Measurements from ENCODE around the gene DPH6.
"Not testable (repeated sequence)": the region's sequence is repeated elsewhere in the genome, so short reads cannot be mapped to it uniquely, and the experiment has no call there.

DPH6 gene

DNA sequence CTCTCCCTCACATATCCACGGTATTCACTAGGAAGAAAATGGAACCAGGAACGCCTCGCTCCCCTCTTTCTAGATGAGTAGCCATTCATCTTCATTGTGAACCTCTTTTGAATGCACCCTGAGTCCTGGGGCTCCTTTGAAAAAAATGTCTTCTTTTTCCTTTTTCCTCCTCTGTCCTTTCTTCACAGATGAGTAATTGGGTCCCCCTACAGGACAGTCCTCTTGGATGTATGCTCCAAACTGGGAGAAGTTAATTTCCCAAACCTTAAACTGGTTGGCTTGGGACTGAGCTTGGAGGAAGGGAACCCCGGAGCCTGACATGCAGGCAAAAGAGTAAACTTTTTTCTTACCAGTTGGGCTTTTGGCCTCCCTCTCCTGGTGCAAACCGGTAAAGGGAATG is 108.8 kb downstream of the DPH6 start:
- DNase-seq (ENCODE audit: low read depth) = no peak

GRCh38 chr15:35436422-35436821 is 109.5 kb downstream of the DPH6 start:
- no peak for DNase-seq (ENCODE audit: low read depth)

DNA sequence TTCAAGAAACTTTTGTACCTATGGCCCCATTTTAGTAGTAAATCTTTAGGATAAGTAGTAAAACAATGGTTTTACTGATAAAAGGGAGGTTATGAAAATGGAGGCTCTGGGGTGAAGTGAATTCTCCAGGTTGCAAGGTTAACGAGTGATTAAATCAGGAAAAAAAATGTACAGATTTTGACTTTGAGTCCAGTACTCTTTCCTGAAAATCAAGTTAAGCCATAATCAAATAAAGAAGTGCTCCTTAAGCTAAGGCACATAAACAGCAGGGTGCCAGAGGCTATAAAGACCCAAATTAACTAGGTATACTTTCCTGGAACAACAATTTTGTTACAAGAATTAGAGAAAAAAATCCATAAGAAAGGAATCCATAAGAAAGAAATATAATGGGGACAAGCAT is 114.7 kb downstream of the DPH6 start:
- DNase-seq (ENCODE audit: low read depth) = no peak

DNA sequence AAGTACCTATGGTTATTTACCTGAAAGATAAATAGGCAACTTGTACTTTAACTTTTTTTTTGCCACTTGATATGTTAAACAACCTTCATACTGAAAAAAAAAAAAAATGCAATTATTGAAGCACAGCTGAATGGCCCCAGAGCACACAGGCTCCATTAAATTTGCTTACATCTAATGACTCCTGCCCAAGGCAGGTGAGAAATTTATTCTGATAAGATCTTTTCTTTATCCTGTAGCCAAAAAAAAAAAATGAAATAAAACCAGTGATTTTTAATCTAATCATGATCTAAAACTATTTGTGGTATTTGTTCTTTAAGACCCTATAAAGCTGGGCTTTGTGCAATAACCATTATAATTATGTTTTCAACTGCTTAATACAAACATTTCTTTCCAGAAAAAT is 115.7 kb downstream of the DPH6 start:
- no peak for DNase-seq (ENCODE audit: low read depth)

DNA sequence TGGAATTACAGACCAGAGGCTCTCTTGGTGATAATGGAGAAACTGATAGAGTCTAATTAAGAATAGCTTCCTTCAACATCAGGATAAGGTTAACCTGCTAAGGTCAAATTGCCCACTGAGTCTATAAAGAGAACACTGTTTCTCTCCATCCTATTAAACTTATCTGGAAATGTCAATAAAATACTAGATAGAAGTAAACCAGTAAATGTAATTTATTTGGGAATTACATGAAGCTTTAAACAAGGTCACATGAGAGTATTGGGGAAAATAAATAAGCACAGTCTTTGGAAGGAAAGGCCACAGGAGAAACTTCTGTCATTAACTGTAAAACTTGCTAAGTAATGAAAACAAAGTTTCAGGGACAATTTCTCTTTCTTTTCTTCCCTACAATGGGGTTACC is 118.5 kb downstream of the DPH6 start:
- no peak for DNase-seq (ENCODE audit: low read depth)

DNA sequence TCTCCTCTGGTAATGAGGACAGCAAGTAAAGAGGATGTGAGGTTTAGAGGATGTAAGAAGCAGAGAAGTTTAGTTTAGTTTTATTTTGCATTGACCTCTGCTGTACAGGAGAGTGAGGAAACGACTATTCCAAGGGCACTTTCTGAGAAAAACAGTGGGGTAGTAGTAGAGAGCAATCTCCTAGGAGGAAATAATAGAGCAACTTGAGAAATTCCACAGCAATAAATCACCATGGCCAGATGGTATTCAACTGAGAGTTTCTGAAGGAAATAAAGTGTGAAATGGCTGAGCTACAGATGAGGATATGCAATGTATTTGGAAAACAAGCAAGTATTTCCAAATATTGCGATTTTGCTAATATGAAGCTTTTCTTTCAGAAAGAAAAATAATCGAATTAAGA is 118.9 kb downstream of the DPH6 start:
- DNase-seq (ENCODE audit: low read depth) = peak; percentile 62

- DNase-seq (ENCODE audit: low read depth) = no peak
Measured at GRCh38 chr15:35410775-35411174, 135.2 kb downstream of the DPH6 start.

GRCh38 chr15:35399901-35400300 is 146.1 kb downstream of the DPH6 start:
- DNase-seq (ENCODE audit: low read depth) = peak; percentile 2

- no peak for DNase-seq (ENCODE audit: low read depth)
Measured at GRCh38 chr15:35397027-35397426, 148.9 kb downstream of the DPH6 start.

- no peak for DNase-seq (ENCODE audit: low read depth)
Measured at GRCh38 chr15:35394416-35394815, 151.5 kb downstream of the DPH6 start.

DNA sequence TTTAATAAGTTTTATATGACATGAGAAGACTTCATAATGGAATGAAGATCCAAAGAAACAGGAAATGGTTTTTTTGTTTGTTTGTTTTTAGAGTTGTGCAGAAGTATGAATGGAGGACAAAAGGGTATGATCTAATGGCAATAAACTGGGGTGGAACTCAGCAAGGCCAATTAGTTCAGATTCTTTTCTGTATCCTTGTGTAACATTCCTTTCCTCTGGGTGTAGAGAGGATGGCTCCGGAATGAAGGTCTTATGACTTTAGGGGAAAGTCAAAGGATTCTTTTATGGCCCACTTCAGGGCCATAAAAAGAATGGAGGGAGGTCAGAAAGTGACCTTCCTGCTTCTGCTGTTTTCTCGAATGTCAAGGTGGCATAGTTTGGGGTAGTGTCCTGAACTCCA is 152.6 kb downstream of the DPH6 start:
- no peak for DNase-seq (ENCODE audit: low read depth)

- not testable (repeated sequence) for DNase-seq (ENCODE audit: low read depth)
Measured at GRCh38 chr15:35391408-35391984, 154.5 kb downstream of the DPH6 start.

DNA sequence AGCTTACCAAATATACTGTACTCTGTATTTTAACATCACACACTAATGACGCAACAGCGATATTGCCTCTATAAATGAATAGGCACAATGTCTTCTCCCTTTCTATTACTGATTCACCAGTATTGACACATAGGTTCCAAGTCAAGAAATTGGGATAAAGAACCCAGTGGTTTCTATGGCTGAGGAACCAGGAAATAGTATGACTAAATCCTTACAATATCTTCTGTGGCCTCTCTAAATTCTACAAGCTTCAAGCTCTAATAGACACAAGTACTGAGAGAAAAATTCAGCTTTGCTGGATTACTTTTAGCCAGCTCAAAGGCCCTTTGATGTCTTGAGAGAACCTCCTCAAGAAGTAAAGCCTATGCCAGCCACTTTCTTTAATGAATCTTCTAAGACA is 162.5 kb downstream of the DPH6 start:
- no peak for DNase-seq (ENCODE audit: low read depth)

GRCh38 chr15:35381328-35381727 is 164.6 kb downstream of the DPH6 start:
- DNase-seq (ENCODE audit: low read depth) = no peak

DNA sequence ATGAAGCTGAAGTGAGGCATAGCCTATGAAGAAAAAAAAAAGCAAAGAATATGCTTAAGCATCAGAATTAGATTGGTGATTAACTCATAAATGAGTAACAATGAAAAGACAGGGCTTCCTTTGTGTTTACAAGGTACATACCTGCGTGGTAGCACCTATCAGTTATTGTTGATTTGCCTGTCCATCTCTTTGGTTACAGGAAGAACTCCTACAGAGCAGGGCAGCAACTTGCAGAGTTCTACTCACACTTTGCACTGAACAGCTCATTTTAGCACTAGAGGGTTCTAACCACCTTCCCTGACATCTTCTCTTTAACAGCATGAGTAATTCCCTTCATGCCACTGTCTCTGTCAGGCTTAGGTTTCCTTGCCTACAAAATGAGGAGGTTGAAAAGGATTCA is 166.0 kb downstream of the DPH6 start:
- no peak for DNase-seq (ENCODE audit: low read depth)

DNA sequence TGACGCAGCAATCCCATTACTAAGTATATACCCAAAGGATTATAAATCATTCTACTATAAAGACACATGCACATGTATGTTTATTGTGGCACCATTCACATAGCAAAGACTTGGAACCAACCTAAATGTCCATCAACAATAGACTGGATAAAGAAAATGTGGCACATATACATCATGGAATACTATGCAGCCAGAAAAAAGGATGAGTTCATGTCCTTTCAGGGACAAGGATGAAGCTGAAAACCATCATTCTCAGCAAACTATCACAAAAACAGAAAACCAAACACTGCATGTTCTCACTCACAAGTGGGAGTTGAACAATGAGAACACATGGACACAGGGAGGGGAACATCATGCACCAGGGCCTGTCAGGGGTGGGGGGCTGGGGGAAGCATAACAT is 167.5 kb downstream of the DPH6 start:
- DNase-seq (ENCODE audit: low read depth) = not testable (repeated sequence)

- DNase-seq (ENCODE audit: low read depth) = no peak
Measured at GRCh38 chr15:35376707-35377106, 169.3 kb downstream of the DPH6 start.

- DNase-seq (ENCODE audit: low read depth) = no peak
Measured at GRCh38 chr15:35374661-35375060, 171.3 kb downstream of the DPH6 start.

DNA sequence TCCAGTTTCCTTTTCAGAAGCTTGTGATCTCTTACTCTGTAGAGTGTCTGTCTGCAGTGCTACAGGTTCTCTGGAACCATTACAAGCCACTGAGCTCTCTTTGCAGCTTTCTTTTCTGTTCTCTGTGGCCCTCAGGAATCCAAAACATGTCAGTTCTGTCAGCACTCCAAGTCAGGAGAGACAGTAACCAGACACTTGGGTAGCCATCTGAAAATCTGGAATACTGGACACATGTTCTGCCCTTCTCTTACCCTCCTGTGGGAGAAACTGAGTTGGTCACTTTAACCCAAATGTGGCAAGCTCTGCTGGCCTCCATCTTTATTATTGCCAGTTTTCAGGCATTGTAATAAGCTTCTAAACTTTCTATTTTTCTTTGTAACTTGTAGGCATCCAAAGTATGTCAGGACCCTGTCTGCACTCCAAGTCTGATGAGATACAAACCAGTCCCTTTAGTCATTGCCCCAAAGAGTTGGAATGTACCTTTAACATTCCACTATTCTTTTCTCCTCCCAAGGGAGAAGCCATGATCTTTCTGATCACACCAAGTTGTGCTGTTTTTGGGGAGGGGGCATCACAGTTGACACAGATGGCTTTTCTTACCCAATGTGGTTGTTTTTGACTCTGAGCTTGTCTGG is 183.7 kb downstream of the DPH6 start:
- no peak for DNase-seq (ENCODE audit: low read depth)

DNA sequence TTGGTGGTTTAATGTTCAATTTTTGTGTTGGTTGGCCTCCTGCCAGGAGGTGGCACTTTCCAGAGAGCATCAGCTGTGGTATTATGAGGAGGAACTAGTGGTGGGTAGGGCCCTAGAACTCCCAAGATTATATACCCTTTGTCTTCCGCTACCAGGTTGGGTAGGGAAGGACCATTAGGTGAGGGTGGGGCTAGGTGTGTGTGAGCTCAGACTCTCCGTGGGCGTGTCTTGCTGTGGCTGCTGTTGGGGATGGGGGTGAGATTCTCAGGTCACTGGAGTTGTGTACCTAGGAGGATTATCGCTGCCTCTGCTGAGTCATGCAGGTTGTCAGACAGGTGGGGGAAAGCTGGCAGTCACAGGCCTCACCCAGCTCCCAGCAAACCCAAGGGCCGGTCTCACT is 187.1 kb downstream of the DPH6 start:
- no peak for DNase-seq (ENCODE audit: low read depth)

GRCh38 chr15:35351059-35351458 is 194.9 kb downstream of the DPH6 start:
- no peak for DNase-seq (ENCODE audit: low read depth)

DNA sequence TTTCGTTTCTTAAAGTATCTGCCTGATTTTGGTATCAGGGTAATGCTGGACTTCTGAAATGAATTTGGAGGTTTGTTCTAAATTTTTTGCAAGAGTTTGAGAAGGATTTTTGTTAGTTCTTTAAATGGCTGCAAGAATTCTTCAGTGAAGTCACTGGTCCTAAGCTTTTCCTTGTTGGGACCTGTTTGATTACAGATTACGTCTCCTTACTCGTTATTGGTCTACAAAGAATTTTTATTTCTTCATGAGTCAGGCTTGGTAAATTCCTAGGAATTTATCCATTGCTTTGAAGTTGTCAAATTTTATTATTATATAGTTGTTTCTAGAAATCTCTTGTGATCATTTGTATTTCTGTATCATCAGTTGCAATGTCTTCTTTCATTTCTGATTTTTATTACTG is 196.0 kb downstream of the DPH6 start:
- DNase-seq (ENCODE audit: low read depth) = no peak

DNA sequence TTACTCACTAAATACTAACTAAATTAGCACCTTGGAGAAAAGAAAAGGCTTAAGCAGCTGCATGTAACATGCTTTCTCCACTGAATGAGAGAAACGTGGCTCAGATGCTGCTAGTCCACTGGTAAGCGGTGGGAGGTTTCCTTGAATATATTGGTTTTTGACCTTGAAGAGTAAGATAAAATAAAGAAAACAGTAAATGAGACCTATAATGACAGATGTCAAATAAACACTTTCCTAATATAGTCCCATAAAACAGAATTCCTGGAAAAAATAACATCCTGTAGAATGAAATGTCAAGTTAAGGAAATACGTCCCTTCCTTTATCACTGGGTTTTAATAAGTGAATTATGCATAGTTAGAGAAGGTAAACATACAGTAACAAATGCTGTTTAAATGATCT is 215.0 kb downstream of the DPH6 start:
- DNase-seq (ENCODE audit: low read depth) = no peak

GRCh38 chr15:35330048-35330695 is 215.8 kb downstream of the DPH6 start:
- no peak for DNase-seq (ENCODE audit: low read depth)
